ENCODE data around the gene TSPAN9. TPM values are rescaled to one million over a fixed set of nuclear protein-coding genes. Genes with fewer than 3 reads are reported as not detected.

The TSPAN9 gene
- total and polyA plus RNA-seq, 9 of the 15 experiments (the other 6 are each of a cell fraction or from before 2014, with no cell fraction given): 0.23 to 2.1 (median 0.60) TPM; not detected in 2

DNA sequence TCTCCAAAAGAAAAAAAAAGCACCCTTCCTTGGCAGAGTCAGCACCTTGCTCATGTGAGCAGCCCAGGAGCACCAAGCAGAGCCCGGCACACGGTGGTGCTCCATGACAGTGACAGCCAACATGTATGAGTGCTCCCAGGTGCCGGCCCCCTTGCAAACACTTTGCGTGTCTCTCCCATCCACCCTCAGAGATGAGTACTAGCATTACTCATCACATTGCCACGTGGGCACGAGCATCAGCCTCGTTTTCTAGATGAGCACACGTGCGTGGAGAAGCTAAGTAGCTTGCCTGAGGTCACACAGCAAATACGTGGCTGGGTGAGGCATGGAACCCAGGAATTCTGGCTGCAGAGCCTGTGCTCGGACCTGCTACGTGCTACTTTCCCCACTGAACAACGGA is 235.9 kb downstream of the TSPAN9 start:
- 0 out of 2 replicates have a peak, but pooled peaks cover 8% of the 10 kb centered on the region for H4K20me1 ChIP-seq (replicated peaks; ENCODE audit: control insufficient read depth, insufficient read depth, low read length)
- CTCF ChIA-PET (ENCODE audit: low intra/inter-chr PET ratio): no interaction called here
- POLR2A ChIA-PET: no interaction called here
- H3K4me1 ChIP-seq (replicated peaks in 1 of 2; ENCODE audit: control insufficient read depth in 2 of 2, insufficient read depth in 2 of 2, low read length in 2 of 2): no peaks in the 10 kb centered on the region
- ATAC-seq: no peak
- no peak for TF ChIP-seq ATF1 (CRISPR knock-in tag; IDR thresholded peaks at IDR 0.05)
- TF ChIP-seq ATF1 (tag; IDR thresholded peaks at IDR 0.05): no peak
- TF ChIP-seq CBX3 (IDR thresholded peaks at IDR 0.05; ENCODE audit: borderline replicate concordance in 1 of 2, low read length in 2 of 2): no peak
- TF ChIP-seq, protein P1, sequence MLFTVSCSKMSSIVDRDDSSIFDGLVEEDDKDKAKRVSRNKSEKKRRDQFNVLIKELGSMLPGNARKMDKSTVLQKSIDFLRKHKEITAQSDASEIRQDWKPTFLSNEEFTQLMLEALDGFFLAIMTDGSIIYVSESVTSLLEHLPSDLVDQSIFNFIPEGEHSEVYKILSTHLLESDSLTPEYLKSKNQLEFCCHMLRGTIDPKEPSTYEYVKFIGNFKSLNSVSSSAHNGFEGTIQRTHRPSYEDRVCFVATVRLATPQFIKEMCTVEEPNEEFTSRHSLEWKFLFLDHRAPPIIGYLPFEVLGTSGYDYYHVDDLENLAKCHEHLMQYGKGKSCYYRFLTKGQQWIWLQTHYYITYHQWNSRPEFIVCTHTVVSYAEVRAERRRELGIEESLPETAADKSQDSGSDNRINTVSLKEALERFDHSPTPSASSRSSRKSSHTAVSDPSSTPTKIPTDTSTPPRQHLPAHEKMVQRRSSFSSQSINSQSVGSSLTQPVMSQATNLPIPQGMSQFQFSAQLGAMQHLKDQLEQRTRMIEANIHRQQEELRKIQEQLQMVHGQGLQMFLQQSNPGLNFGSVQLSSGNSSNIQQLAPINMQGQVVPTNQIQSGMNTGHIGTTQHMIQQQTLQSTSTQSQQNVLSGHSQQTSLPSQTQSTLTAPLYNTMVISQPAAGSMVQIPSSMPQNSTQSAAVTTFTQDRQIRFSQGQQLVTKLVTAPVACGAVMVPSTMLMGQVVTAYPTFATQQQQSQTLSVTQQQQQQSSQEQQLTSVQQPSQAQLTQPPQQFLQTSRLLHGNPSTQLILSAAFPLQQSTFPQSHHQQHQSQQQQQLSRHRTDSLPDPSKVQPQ (CRISPR knock-in tag; IDR thresholded peaks at IDR 0.05; ENCODE audit: borderline replicate concordance): no peak
- TF ChIP-seq SMARCC2 (IDR thresholded peaks at IDR 0.05; ENCODE audit: low read depth): no peak
- no TSS peak for BruUV-seq (replicated peaks)
- no peak overlapping the region for H2AFZ ChIP-seq (ENCODE audit: low read depth, low read length)
- H3K9me3 ChIP-seq (replicated peaks; ENCODE audit: control insufficient read depth, insufficient read depth, low read depth, low read length): no peaks in the 10 kb centered on the region
- no peaks in the 10 kb centered on the region for H3K79me2 ChIP-seq (ENCODE audit: control insufficient read depth, insufficient read depth, low read length)
- WGBS (ENCODE audit: insufficient coverage, low coverage, missing lambda C conversion rate): 0% methylated on average over 9 of the region's 13 CpGs
- no peak overlapping the region for H3K4me2 ChIP-seq (ENCODE audit: insufficient read depth, low read length)
- no peak overlapping the region for H3K4me3 ChIP-seq
- FAIRE-seq: no peak
- H3K9ac ChIP-seq (ENCODE audit: insufficient read depth in 1 of 2, low read depth in 2 of 2, low read length in 2 of 2): no peak overlapping the region
- H3K27me3 ChIP-seq (ENCODE audit: control insufficient read depth in 2 of 2, insufficient read depth in 2 of 2, low read length in 2 of 2): peaks cover 0 to 37% of the 10 kb centered on the region in 2 experiments; a peak in 2 of 5 replicates
- intact Hi-C loops (cut with micrococcal nuclease) (no loop called here), in situ Hi-C loops (cut with MboI) (no loop called here)
- no peak for DNase-seq (ENCODE audit: extremely low read depth in 1 of 4, low spot score in 3 of 4)
- H3K27ac ChIP-seq (ENCODE audit: extremely low read depth, low read depth, low read length): no peak overlapping the region
- no peaks in the 10 kb centered on the region for H3K36me3 ChIP-seq (ENCODE audit: control insufficient read depth, insufficient read depth, low read length)
- no peaks in the 10 kb centered on the region for H3K9me1 ChIP-seq (ENCODE audit: control insufficient read depth, insufficient read depth, low read length)

All from K562 (cell line).